ENCODE measurements around the gene DDIAS. TPM values are rescaled to one million over a fixed set of nuclear protein-coding genes. Genes with fewer than 3 reads are reported as not detected.

Gene DDIAS
- total RNA-seq, 4 donors from 2014 or later, result 0.67 to 2.1 (median 1.1) TPM

GRCh38 chr11:82901922-82902485, 468 bp downstream of the DDIAS start:
- in situ Hi-C loops (cut with MboI; ENCODE audit: low sequenced_read_pairs in 4 of 4) (loop anchor here (10.0 to 25.0 kb wide), 5 partner anchors 173 to 353 kb away; partner anchors contain the start of genes ANKRD42 (in 2 of the 4) and RAB30 (in 1 of the 4)), intact Hi-C loops (cut with DNase I; ENCODE audit: low total_unique reads) (loop anchor here (1.0 to 10.0 kb wide), 6 partner anchors 95 to 384 kb away; partner anchors contain the start of genes ANKRD42, CCDC90B and RAB30)
- Histone ChIP-seq H3K36me3 (no peaks in the 10 kb centered on the region), H3K4me1 (peaks cover 21 to 31% of the 10 kb centered on the region in 2 donors), H3K27me3 (no peaks in the 10 kb centered on the region), H3K9me3 (no peaks in the 10 kb centered on the region), H3K4me3 (peak overlapping the region; percentile 66 to 94 (median 82)), H3K27ac (peak overlapping the region; percentile 90 to 96 (median 94))
- TF ChIP-seq POLR2A (IDR thresholded peaks at IDR 0.05) (no peak), CTCF (IDR thresholded peaks at IDR 0.05 in 4 of 5, conservative IDR thresholded peaks at IDR 0.05 in 1 of 5) (no peak)
- ATAC-seq (no peak), DNase-seq (no peak)

GRCh38 chr11:82902880-82903279, 1.3 kb downstream of the DDIAS start:
- H3K4me1 ChIP-seq, result peaks cover 15 to 24% of the 10 kb centered on the region in 2 donors
- no peak for DNase-seq
- no peak overlapping the region for H3K27ac ChIP-seq
- in situ Hi-C loops (cut with MboI; ENCODE audit: low sequenced_read_pairs in 4 of 4), result loop anchor here (10.0 to 25.0 kb wide), 5 partner anchors 172 to 352 kb away; partner anchors contain the start of genes ANKRD42 (in 2 of the 4) and RAB30 (in 1 of the 4)
- intact Hi-C loops (cut with DNase I; ENCODE audit: low total_unique reads), result loop anchor here (5.0 to 10.0 kb wide), 2 partner anchors 94 to 172 kb away; partner anchors contain the start of gene RAB30
- no peak overlapping the region for H3K4me3 ChIP-seq
- H3K9me3 ChIP-seq, result no peaks in the 10 kb centered on the region
- H3K27me3 ChIP-seq, result no peaks in the 10 kb centered on the region
- TF ChIP-seq CTCF (IDR thresholded peaks at IDR 0.05 in 4 of 5, conservative IDR thresholded peaks at IDR 0.05 in 1 of 5) (no peak), POLR2A (IDR thresholded peaks at IDR 0.05) (no peak)
- H3K36me3 ChIP-seq, result no peaks in the 10 kb centered on the region
- no peak for ATAC-seq

DNA sequence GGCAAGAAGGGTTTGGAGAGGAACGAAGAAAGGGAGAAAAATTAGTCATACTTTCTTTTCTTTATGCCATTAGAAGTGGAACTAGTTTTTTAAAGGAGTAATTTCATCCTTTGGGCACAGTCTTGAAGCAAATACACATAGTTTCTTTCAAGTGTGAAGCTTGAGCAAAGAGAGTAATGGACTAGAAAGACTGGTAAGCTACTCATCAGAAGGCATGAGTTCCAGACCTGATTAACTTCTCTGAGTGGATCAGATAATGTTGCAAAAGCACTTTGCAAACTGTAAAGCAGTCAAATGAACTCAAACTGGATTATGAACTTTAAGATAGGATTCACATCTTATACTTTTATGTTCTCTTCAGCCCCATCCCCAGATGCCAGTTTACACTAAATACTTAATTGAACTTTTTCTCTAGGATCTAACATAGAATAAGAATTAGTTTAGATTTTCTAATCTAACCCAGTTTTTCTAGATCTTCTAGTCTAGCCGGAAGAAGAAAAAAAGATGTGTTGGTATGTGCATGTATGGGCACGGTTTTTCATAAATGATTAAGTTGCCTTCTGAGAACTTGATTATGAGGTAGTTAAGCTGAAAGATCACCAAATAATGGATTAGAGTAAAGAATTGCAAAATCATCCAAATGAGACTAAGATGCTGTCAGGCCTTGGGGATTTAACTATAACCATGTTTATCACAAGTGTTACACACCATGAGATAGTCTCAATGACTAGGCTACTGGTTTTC, 2.5 kb downstream of the DDIAS start:
- TF ChIP-seq POLR2A (IDR thresholded peaks at IDR 0.05) (no peak), CTCF (IDR thresholded peaks at IDR 0.05 in 4 of 5, conservative IDR thresholded peaks at IDR 0.05 in 1 of 5) (no peak)
- H3K36me3 ChIP-seq, result no peaks in the 10 kb centered on the region
- H3K4me1 ChIP-seq, result peaks cover 14 to 16% of the 10 kb centered on the region in 2 donors
- H3K27me3 ChIP-seq, result no peaks in the 10 kb centered on the region
- in situ Hi-C loops (cut with MboI; ENCODE audit: low sequenced_read_pairs in 4 of 4), result loop anchor here (10.0 to 25.0 kb wide), 5 partner anchors 171 to 351 kb away; partner anchors contain the start of genes ANKRD42 (in 2 of the 4) and RAB30 (in 1 of the 4)
- DNase-seq, result no peak
- ATAC-seq, result no peak
- no peak overlapping the region for H3K4me3 ChIP-seq
- intact Hi-C loops (cut with DNase I; ENCODE audit: low total_unique reads), result loop anchor here (5.0 to 10.0 kb wide), 2 partner anchors 93 to 171 kb away; partner anchors contain the start of gene RAB30
- no peaks in the 10 kb centered on the region for H3K9me3 ChIP-seq
- no peak overlapping the region for H3K27ac ChIP-seq

DNA sequence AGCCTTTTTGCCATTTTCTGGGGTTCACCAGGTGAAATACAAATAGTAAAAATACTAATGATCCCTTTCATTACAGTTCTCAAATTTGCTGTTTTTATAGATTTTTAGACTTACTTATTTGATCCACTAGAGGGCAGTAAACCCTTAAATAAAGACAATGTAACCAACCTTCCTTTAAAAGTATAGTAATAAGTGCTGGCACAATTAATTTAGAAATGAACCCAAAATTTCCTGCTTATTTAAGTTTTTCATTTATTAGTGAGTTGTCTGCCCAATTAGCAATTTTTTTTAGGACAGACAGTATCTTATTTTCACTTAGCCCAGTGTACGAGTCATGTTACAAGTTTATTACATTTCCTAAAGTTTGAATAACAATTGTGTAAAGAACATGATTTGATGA, 4.7 kb downstream of the DDIAS start:
- intact Hi-C loops (cut with DNase I; ENCODE audit: low total_unique reads), result loop anchor here (1.0 to 10.0 kb wide), 2 partner anchors 169 to 344 kb away; partner anchors contain the start of gene RAB30
- H3K27me3 ChIP-seq, result no peaks in the 10 kb centered on the region
- ATAC-seq (no peak), DNase-seq (no peak)
- in situ Hi-C loops (cut with MboI; ENCODE audit: low sequenced_read_pairs in 4 of 4), result loop anchor here (5.0 to 25.0 kb wide), 6 partner anchors 169 to 349 kb away; partner anchors contain the start of genes ANKRD42 (in 2 of the 4) and RAB30 (in 1 of the 4)
- H3K27ac ChIP-seq, result no peak overlapping the region
- no peaks in the 10 kb centered on the region for H3K36me3 ChIP-seq
- no peak overlapping the region for H3K4me3 ChIP-seq
- no peaks in the 10 kb centered on the region for H3K9me3 ChIP-seq
- no peak for TF ChIP-seq POLR2A (IDR thresholded peaks at IDR 0.05)
- TF ChIP-seq CTCF (IDR thresholded peaks at IDR 0.05 in 4 of 5, conservative IDR thresholded peaks at IDR 0.05 in 1 of 5), result peak; percentile 40 to 70 (median 64)
- peaks cover 4% of the 10 kb centered on the region in 2 donors for H3K4me1 ChIP-seq

All from gastrocnemius medialis (tissue), 4 donors.